ENCODE data around the gene B3GAT3. TPM values are rescaled to one million over a fixed set of nuclear protein-coding genes. Genes with fewer than 3 reads are reported as not detected.

The B3GAT3 gene
- total and polyA plus RNA-seq, 2 donors from 2014 or later, result 50.6 to 66.2 TPM

DNA sequence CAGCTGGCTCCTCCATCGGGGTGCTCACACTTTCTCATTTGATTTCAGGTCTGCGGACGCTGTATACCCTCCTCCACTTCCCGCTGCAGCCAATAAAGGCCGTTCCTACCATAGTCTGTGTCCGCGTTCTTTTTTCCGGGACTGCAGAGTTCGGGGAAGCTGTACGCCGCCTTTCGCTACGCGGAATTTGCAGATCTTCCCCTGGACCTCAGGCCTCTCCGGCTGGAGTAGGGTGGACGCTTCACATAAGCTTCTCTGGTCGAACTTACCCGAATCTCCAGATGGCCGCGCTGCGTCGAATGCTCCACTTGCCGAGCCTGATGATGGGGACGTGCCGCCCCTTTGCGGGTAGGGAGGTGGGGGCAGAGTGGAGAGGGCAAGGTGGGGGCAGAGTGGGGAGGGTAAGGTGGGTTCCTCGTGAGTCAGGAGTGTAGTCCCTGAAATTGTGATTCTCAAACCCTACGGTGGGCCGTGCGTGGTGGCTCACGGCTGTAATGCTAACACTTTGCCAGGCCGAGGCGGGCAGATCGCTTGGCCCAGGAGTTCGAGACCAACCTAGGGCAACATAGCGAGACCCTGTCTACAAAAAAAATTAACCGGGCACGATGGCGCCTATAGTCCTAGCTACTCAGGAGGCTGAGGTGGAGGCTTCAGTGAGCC lies 43.9 kb upstream of the B3GAT3 start:
- DNase-seq (peak in 4 of 5 donors; percentile 83 to 87 (median 84)), FAIRE-seq (no peak)
- H3K27me3 ChIP-seq (ENCODE audit: control insufficient read depth, insufficient read depth, low read length), result no peaks in the 10 kb centered on the region
- H3K4me1 ChIP-seq (ENCODE audit: control insufficient read depth in 2 of 3, insufficient read depth in 2 of 3, low read depth in 1 of 3, low read length in 3 of 3), result peaks cover 2 to 16% (median 11%) of the 10 kb centered on the region in 3 donors
- no peaks in the 10 kb centered on the region for H3K36me3 ChIP-seq (ENCODE audit: control insufficient read depth in 2 of 3, insufficient read depth in 3 of 3, low read length in 3 of 3)
- peak overlapping the region; percentile 87 to 94 (median 93) for H3K4me3 ChIP-seq (ENCODE audit: low read length in 3 of 3)
- intact Hi-C loops (cut with DNase I), result no loop called here
- H3K9me3 ChIP-seq (ENCODE audit: control insufficient read depth in 2 of 3, insufficient read depth in 1 of 3, low read length in 3 of 3), result no peaks in the 10 kb centered on the region
- TF ChIP-seq, protein P1, sequence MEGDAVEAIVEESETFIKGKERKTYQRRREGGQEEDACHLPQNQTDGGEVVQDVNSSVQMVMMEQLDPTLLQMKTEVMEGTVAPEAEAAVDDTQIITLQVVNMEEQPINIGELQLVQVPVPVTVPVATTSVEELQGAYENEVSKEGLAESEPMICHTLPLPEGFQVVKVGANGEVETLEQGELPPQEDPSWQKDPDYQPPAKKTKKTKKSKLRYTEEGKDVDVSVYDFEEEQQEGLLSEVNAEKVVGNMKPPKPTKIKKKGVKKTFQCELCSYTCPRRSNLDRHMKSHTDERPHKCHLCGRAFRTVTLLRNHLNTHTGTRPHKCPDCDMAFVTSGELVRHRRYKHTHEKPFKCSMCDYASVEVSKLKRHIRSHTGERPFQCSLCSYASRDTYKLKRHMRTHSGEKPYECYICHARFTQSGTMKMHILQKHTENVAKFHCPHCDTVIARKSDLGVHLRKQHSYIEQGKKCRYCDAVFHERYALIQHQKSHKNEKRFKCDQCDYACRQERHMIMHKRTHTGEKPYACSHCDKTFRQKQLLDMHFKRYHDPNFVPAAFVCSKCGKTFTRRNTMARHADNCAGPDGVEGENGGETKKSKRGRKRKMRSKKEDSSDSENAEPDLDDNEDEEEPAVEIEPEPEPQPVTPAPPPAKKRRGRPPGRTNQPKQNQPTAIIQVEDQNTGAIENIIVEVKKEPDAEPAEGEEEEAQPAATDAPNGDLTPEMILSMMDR (IDR thresholded peaks at IDR 0.05; ENCODE audit: borderline replicate concordance, extremely low read depth, insufficient read depth), result no peak
- H3K27ac ChIP-seq (ENCODE audit: low read depth in 2 of 2, low read length in 2 of 2), result peak overlapping the region; percentile 79 to 89
- peak overlapping the region; percentile 73 to 93 (median 90) for H3K9ac ChIP-seq (ENCODE audit: low read length in 3 of 3)

DNA sequence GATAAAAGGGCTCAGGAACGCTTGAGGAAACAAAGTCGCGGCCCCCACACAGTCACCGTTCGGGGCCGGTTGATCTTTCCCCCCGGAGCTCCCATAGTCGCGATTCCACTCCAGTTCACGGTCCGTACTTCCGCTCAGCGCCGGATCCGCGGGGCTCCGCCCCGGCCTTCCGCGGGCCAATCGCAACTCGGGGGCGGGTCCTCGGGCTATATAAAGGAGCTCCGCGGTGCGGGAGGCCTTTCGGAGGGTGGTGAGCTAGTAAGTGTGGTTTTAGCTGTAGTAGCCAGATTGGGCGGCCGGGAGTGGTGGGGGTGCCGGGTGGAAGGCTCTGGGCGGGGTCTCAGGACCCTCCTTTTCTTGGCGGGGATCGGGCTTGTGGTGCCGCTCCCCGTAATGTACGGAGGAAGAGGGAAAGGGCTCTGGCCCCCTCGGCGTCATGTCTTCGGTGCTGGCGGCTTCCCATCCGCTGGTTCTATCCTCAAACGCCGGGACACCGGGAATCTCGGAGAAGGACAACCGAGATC lies 43.4 kb upstream of the B3GAT3 start, which contains the start of the genes C11orf98 and CSKMT:
Gene C11orf98 (minus strand): TSS at position 136 of the 524 bp plus-strand sequence. CDS start 41 bp downstream, at position 95.
Gene CSKMT (plus strand): TSS at position 238 of the 524 bp plus-strand sequence. CDS start 568 bp downstream, outside the sequence.
- H3K27ac ChIP-seq (ENCODE audit: low read depth in 2 of 2, low read length in 2 of 2), result peak within 1 kb of the TSS; percentile 79 to 89
- H3K9me3 ChIP-seq (ENCODE audit: control insufficient read depth in 2 of 3, insufficient read depth in 1 of 3, low read length in 3 of 3), result no peaks in the 10 kb centered on the region
- H3K4me3 ChIP-seq (ENCODE audit: low read length in 3 of 3), result peak within 1 kb of the TSS; percentile 87 to 94 (median 93)
- FAIRE-seq (no peak), DNase-seq (peak; percentile 97 to 98 (median 98))
- H3K9ac ChIP-seq (ENCODE audit: low read length in 3 of 3), result peak within 1 kb of the TSS; percentile 73 to 93 (median 90)
- H3K36me3 ChIP-seq (ENCODE audit: control insufficient read depth in 2 of 3, insufficient read depth in 3 of 3, low read length in 3 of 3), result no peaks in the 10 kb centered on the region
- H3K27me3 ChIP-seq (ENCODE audit: control insufficient read depth, insufficient read depth, low read length), result no peaks in the 10 kb centered on the region
- H3K4me1 ChIP-seq (ENCODE audit: control insufficient read depth in 2 of 3, insufficient read depth in 2 of 3, low read depth in 1 of 3, low read length in 3 of 3), result peaks cover 2 to 16% (median 11%) of the 10 kb centered on the region in 3 donors
- TF ChIP-seq, protein P1 (IDR thresholded peaks at IDR 0.05; ENCODE audit: borderline replicate concordance, extremely low read depth, insufficient read depth), result no peak
- intact Hi-C loops (cut with DNase I), result no loop called here

DNA sequence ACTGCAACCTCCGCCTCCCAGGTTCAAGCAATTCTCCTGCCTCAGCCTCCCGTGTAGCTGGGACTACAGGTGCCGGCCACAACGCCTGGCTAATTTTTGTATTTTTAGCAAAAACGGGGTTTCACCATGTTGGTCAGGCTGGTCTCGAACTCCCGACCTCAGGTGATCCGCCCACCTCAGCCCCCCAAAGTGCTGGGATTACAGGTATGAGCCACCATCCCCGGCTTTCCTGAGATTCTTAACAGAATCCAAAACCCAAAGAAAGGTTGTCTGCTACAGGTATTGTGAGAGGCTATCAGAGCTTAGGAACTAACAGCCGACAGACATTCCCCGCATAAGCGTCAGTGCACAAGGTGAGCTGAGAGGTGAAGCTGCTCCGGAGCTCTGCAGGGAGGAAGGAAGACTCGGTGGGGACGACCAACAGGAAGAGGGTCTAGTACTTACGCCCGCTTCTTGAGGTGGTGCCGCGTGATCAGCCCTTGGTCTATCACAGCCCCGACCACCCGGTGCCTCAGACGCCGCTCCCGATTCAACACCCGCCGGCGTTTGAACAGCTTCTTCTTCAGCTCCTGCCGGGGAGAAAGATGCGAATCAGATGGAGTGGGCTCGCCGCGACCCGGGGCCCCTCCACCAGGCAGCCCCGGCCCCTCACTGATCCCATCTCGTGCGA lies 42.8 kb upstream of the B3GAT3 start:
- Histone ChIP-seq H3K27ac (ENCODE audit: low read depth in 2 of 2, low read length in 2 of 2) (peak overlapping the region; percentile 79 to 82), H3K9ac (ENCODE audit: low read length in 3 of 3) (peak overlapping the region; percentile 14 to 93 (median 68)), H3K36me3 (ENCODE audit: control insufficient read depth in 2 of 3, insufficient read depth in 3 of 3, low read length in 3 of 3) (no peaks in the 10 kb centered on the region), H3K27me3 (ENCODE audit: control insufficient read depth, insufficient read depth, low read length) (no peaks in the 10 kb centered on the region), H3K9me3 (ENCODE audit: control insufficient read depth in 2 of 3, insufficient read depth in 1 of 3, low read length in 3 of 3) (no peaks in the 10 kb centered on the region), H3K4me1 (ENCODE audit: control insufficient read depth in 2 of 3, insufficient read depth in 2 of 3, low read depth in 1 of 3, low read length in 3 of 3) (peaks cover 2 to 16% (median 11%) of the 10 kb centered on the region in 3 donors), H3K4me3 (ENCODE audit: low read length in 3 of 3) (peak overlapping the region; percentile 77 to 93 (median 87))
- DNase-seq (peak; percentile 80 to 87 (median 85)), FAIRE-seq (no peak)
- TF ChIP-seq, protein P1 (IDR thresholded peaks at IDR 0.05; ENCODE audit: borderline replicate concordance, extremely low read depth, insufficient read depth), result no peak
- intact Hi-C loops (cut with DNase I), result no loop called here
